OCI-LY7 (cell line): ENCODE results near the gene TMEM87A.

Experiments
- EZH2phosphoT487 ChIP-seq: fragments of 200-600 bp; sonication (generic); IDR thresholded peaks from 2 replicates; pipeline ENCODE4 v1.6.1; 2018; ENCODE audit warnings: low read depth, borderline replicate concordance, mild to moderate bottlenecking, mixed run types, antibody characterized with exemption, low read length, moderate library complexity, mixed read lengths
- TF ChIP-seq, protein P1 (sequence below): fragments of 200-600 bp; sonication (generic); conservative IDR thresholded peaks from 2 replicates; pipeline ENCODE4 v1.5.1; 2014; ENCODE audit warnings: mild to moderate bottlenecking, antibody characterized with exemption, low read length, moderate library complexity, mixed read lengths

DNA sequence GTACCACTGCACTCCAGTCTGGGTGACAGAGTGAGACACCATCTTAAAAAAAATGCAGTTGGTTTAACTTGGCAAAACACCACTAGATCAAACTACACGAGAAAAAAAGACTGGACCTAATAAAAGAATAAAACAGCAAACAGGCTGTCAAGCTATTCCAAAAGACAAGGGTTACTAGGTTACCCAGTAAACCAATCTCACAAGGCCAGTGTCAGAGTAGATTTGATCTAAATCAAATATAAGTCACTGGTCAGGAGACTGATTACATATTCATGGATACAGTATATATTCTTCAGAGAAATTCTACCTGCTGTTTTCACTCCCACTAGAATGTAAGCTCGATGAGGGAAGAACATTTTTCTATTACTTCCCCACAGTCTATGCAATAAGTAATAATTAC, 2.7 kb downstream of the TMEM87A start:
- TF ChIP-seq, protein P1, sequence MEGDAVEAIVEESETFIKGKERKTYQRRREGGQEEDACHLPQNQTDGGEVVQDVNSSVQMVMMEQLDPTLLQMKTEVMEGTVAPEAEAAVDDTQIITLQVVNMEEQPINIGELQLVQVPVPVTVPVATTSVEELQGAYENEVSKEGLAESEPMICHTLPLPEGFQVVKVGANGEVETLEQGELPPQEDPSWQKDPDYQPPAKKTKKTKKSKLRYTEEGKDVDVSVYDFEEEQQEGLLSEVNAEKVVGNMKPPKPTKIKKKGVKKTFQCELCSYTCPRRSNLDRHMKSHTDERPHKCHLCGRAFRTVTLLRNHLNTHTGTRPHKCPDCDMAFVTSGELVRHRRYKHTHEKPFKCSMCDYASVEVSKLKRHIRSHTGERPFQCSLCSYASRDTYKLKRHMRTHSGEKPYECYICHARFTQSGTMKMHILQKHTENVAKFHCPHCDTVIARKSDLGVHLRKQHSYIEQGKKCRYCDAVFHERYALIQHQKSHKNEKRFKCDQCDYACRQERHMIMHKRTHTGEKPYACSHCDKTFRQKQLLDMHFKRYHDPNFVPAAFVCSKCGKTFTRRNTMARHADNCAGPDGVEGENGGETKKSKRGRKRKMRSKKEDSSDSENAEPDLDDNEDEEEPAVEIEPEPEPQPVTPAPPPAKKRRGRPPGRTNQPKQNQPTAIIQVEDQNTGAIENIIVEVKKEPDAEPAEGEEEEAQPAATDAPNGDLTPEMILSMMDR, result no peak
- TF ChIP-seq EZH2phosphoT487, result no peak
